IMR-90 (cell line): ENCODE measurements around the gene GDNF. TPM values are rescaled to one million over a fixed set of nuclear protein-coding genes. Genes with fewer than 3 reads are reported as not detected.

Source experiments
- ATAC-seq: fragments of 200-7000 bp; cut with Tn5 transposase; 2 replicates; pipeline ENCODE4 v1.9.1; 2020; ENCODE audit warnings: low read depth, mild to moderate bottlenecking, moderate library complexity
- BruUV-seq: library from RNA; stranded (reverse); fragments of 400-500 nt; replicated peaks from 2 replicates; lab custom pipeline; 2021; lab: Mats Ljungman, UMichigan
- CTCF ChIA-PET: fragments of 300-600 bp; formaldehyde crosslinking; extraction: SDS; loops from one replicate; lab custom pipeline; 2021; ENCODE audit warnings: antibody characterized with exemption; lab: Yijun Ruan, JAX
- POLR2A ChIA-PET: fragments of 300-600 bp; sonication (Branson Sonifier 250); formaldehyde crosslinking; loops from one replicate; lab custom pipeline; 2022; ENCODE audit warnings: antibody characterized with exemption; ENCODE audit not compliant: unreplicated experiment; lab: Charles Lee
- DNase-seq: peaks from one replicate; pipeline ENCODE4 v3.0.0; 2013
- H2AFZ ChIP-seq: replicated peaks from 2 replicates; pipeline ENCODE3; 2013; ENCODE audit warnings: low read length, mild to moderate bottlenecking; ENCODE audit not compliant: poor library complexity
- H2AK5ac ChIP-seq: 2 replicates; pipeline ENCODE4 v1.6.1; 2013; ENCODE audit warnings: low read depth, low read length, inconsistent platforms
- H2AK9ac ChIP-seq: replicated peaks from 2 replicates; pipeline ENCODE3; 2013; ENCODE audit warnings: mild to moderate bottlenecking, low read depth, low read length, moderate library complexity; ENCODE audit not compliant: poor library complexity
- H2BK120ac ChIP-seq: 2 replicates; pipeline ENCODE4 v1.6.1; 2013; ENCODE audit warnings: low read depth, low read length, inconsistent platforms
- H2BK15ac ChIP-seq: 3 replicates; pipeline ENCODE4 v1.6.1; 2013; ENCODE audit warnings: low read depth, low read length, inconsistent platforms
- H2BK20ac ChIP-seq: 2 replicates; pipeline ENCODE4 v1.6.1; 2013; ENCODE audit warnings: low read depth, mild to moderate bottlenecking, inconsistent platforms, low read length, moderate library complexity
- H2BK5ac ChIP-seq: 2 replicates; pipeline ENCODE4 v1.6.1; 2013; ENCODE audit warnings: mild to moderate bottlenecking, low read depth, low read length, inconsistent platforms; ENCODE audit not compliant: poor library complexity, severe bottlenecking
- H3K14ac ChIP-seq: replicated peaks from 2 replicates; pipeline ENCODE4 v1.6.1; 2013; ENCODE audit warnings: low read depth, low read length, inconsistent platforms
- H3K18ac ChIP-seq: 2 replicates; pipeline ENCODE4 v1.6.1; 2013; ENCODE audit warnings: low read depth, low read length, control low read depth
- H3K23ac ChIP-seq: 2 replicates; pipeline ENCODE4 v1.6.1; 2013; ENCODE audit warnings: low read depth, low read length, inconsistent platforms
- H3K27ac ChIP-seq: 2 replicates; pipeline ENCODE4 v1.5.1; 2013; ENCODE audit warnings: mild to moderate bottlenecking, control low read depth, low read length; ENCODE audit not compliant: insufficient read depth
- H3K27me3 ChIP-seq: 2 replicates; pipeline ENCODE4 v1.6.1; 2013; ENCODE audit warnings: low read length; ENCODE audit not compliant: control insufficient read depth, insufficient read depth
- H3K36me3 ChIP-seq: 2 replicates; pipeline ENCODE4 v1.6.1; 2013; ENCODE audit warnings: low read length, mixed read lengths; ENCODE audit not compliant: control insufficient read depth, insufficient read depth
- H3K4ac ChIP-seq: 2 replicates; pipeline ENCODE4 v1.6.1; 2013; ENCODE audit warnings: low read depth, low read length, inconsistent platforms
- H3K4me1 ChIP-seq: 2 replicates; pipeline ENCODE4 v1.6.1; 2013; ENCODE audit warnings: low read length, mixed read lengths; ENCODE audit not compliant: control insufficient read depth, insufficient read depth
- H3K4me2 ChIP-seq: 2 replicates; pipeline ENCODE4 v1.6.1; 2013; ENCODE audit warnings: low read depth, mild to moderate bottlenecking, control low read depth, low read length, moderate library complexity
- H3K4me3 ChIP-seq: 2 replicates; pipeline ENCODE4 v1.5.1; 2013; ENCODE audit warnings: low read depth, mild to moderate bottlenecking, control low read depth, low read length, moderate library complexity; ENCODE audit not compliant: insufficient read depth
- H3K56ac ChIP-seq: 2 replicates; pipeline ENCODE4 v1.6.1; 2013; ENCODE audit warnings: low read length, inconsistent platforms; ENCODE audit not compliant: insufficient read depth; ENCODE audit errors: extremely low read depth
- H3K79me1 ChIP-seq, 2 experiments: 2 replicates each; pipeline ENCODE4 v1.6.1; 2013; ENCODE audit warnings: low read length in 2 of 2, inconsistent platforms in 1 of 2, low read depth in 1 of 2
- H3K9ac ChIP-seq: 2 replicates; pipeline ENCODE4 v1.6.1; 2013; ENCODE audit warnings: low read depth, low read length, control low read depth
- H3K9me1 ChIP-seq: 2 replicates; pipeline ENCODE4 v1.6.1; 2013; ENCODE audit warnings: low read length, inconsistent platforms; ENCODE audit not compliant: insufficient read depth
- H3K9me3 ChIP-seq: 2 replicates; pipeline ENCODE4 v1.6.1; 2013; ENCODE audit warnings: low read length; ENCODE audit not compliant: control insufficient read depth, insufficient read depth
- H4K20me1 ChIP-seq: 2 replicates; pipeline ENCODE4 v1.6.1; 2013; ENCODE audit warnings: low read length, inconsistent platforms; ENCODE audit not compliant: insufficient read depth
- H4K5ac ChIP-seq: 2 replicates; pipeline ENCODE4 v1.6.1; 2013; ENCODE audit warnings: mild to moderate bottlenecking, low read depth, low read length, control low read depth
- H4K8ac ChIP-seq, 2 experiments: 2 replicates each; pipeline ENCODE4 v1.6.1; 2013; ENCODE audit warnings: low read depth in 2 of 2, low read length in 2 of 2, control low read depth in 1 of 2, inconsistent platforms in 1 of 2
- H4K91ac ChIP-seq: 2 replicates; pipeline ENCODE4 v1.6.1; 2013; ENCODE audit warnings: low read depth, low read length, inconsistent platforms; ENCODE audit not compliant: insufficient read depth
- BHLHE40 ChIP-seq: fragments of 150-350 bp; IDR thresholded peaks from 2 replicates; pipeline ENCODE4 v1.6.1; 2016; ENCODE audit warnings: mild to moderate bottlenecking, low read depth, low read length
- CHD1 ChIP-seq: IDR thresholded peaks from 2 replicates; pipeline ENCODE4 v1.6.1; 2012; ENCODE audit warnings: low read depth, low read length, improper control_type of control experiment
- CTCF ChIP-seq: conservative IDR thresholded peaks from 2 replicates; pipeline ENCODE4 v1.5.1; 2012; ENCODE audit warnings: mild to moderate bottlenecking, low read depth, low read length, improper control_type of control experiment
- ELK1 ChIP-seq: fragments of 150-350 bp; IDR thresholded peaks from 2 replicates; pipeline ENCODE4 v1.6.1; 2016; ENCODE audit warnings: low read depth, mild to moderate bottlenecking, low read length, moderate library complexity, borderline replicate concordance
- FOS ChIP-seq: fragments of 150-350 bp; IDR thresholded peaks from 2 replicates; pipeline ENCODE4 v1.6.1; 2016; ENCODE audit warnings: low read depth, low read length
- MAFK ChIP-seq: IDR thresholded peaks from 2 replicates; pipeline ENCODE4 v1.6.1; 2012; ENCODE audit warnings: low read depth, low read length, improper control_type of control experiment
- MAZ ChIP-seq: IDR thresholded peaks from 2 replicates; pipeline ENCODE4 v1.6.1; 2012; ENCODE audit warnings: low read depth, mild to moderate bottlenecking, low read length, improper control_type of control experiment, moderate library complexity, borderline replicate concordance
- POLR2A ChIP-seq: IDR thresholded peaks from 2 replicates; pipeline ENCODE4 v1.6.1; 2012; ENCODE audit warnings: mild to moderate bottlenecking, low read depth, low read length
- RAD21 ChIP-seq: IDR thresholded peaks from 2 replicates; pipeline ENCODE4 v1.6.1; 2012; ENCODE audit warnings: low read length, improper control_type of control experiment
- RCOR1 ChIP-seq: IDR thresholded peaks from 2 replicates; pipeline ENCODE4 v1.6.1; 2012; ENCODE audit warnings: mild to moderate bottlenecking, low read length, improper control_type of control experiment; ENCODE audit not compliant: insufficient replicate concordance
- RFX5 ChIP-seq: IDR thresholded peaks from 2 replicates; pipeline ENCODE4 v1.8.0; 2012; ENCODE audit warnings: low read depth, mild to moderate bottlenecking, low read length, moderate library complexity
- SMC3 ChIP-seq: fragments of 150-350 bp; IDR thresholded peaks from 2 replicates; pipeline ENCODE4 v1.6.1; 2016; ENCODE audit warnings: low read depth, mild to moderate bottlenecking, antibody characterized with exemption, low read length, moderate library complexity
- USF2 ChIP-seq: fragments of 150-350 bp; IDR thresholded peaks from 2 replicates; pipeline ENCODE4 v1.6.1; 2017; ENCODE audit warnings: mild to moderate bottlenecking, antibody characterized with exemption, low read length, low read depth
- WGBS, 2 experiments: methylation state at CpG; one replicate each; pipeline versions ENCODE4 v1.1.5 to v1.1.7; 2013; ENCODE audit warnings: missing lambda C conversion rate in 2 of 2; ENCODE audit not compliant: insufficient read length in 1 of 2; ENCODE audit errors: extremely low coverage in 2 of 2; 5-methylcytosine and 5-hydroxymethylcytosine counted together
- dilution Hi-C: fragments of 300-500 bp; cut with HindIII; formaldehyde crosslinking; loops from one replicate; pipeline ENCODE4 v1.14.3; 2018; ENCODE audit warnings: low sequenced_read_pairs; ENCODE audit not compliant: unreplicated experiment
- in situ Hi-C: fragments of 300-500 bp; cut with MboI; formaldehyde crosslinking; loops from 3 replicates; pipeline ENCODE4 v1.14.3; 2019; ENCODE audit warnings: low sequenced_read_pairs, inconsistent platforms, mixed read lengths
- intact Hi-C: fragments of 100-400 bp; cut with micrococcal nuclease; formaldehyde crosslinking; loops from 2 replicates; pipeline ENCODE4 v1.10.0; 2022
- polyA plus RNA-seq, 3 experiments: library from polyadenylated mRNA; depleted of rRNA; stranded (reverse); fragments of >200 nt; gene quantifications; 2 replicates each; pipeline ENCODE4 v1.2.3, GENCODE V29; 2012; ENCODE audit warnings: low replicate concordance in 1 of 3
- total RNA-seq: library from RNA; depleted of rRNA; stranded (reverse); fragments of >200 nt; gene quantifications from 2 replicates; pipeline ENCODE4 v1.2.3, GENCODE V29; 2012

Gene GDNF
- total and polyA plus RNA-seq, 2 of the 4 experiments (the other 2 are of a cell fraction) = 0.18 to 0.82 TPM

GRCh38 chr5:37836235-37836591, 3.6 kb downstream of the GDNF start (continued):
- no peak for TF ChIP-seq CHD1

GRCh38 chr5:37835380-37835973, 4.4 kb downstream of the GDNF start:
- no peak overlapping the region for H2BK20ac ChIP-seq
- no peak overlapping the region for H3K14ac ChIP-seq
- WGBS, 2 experiments = 85% methylated on average over 7 of the region's 19 CpGs; no CpG with 5 or more reads in 1 of the 2 experiments
- no TSS peak for BruUV-seq
- ChIA-PET CTCF (interaction anchor here (1.2 kb wide), 1 partner anchor 340 kb away, joined by 3 read pairs; no protein-coding TSS in a partner anchor), POLR2A (no interaction called here)
- no peak overlapping the region for H3K4ac ChIP-seq
- no peak overlapping the region for H3K18ac ChIP-seq
- ATAC-seq = no peak
- no peaks in the 10 kb centered on the region for H3K9me3 ChIP-seq
- intact Hi-C loops = loop anchor here (5.0 to 10.0 kb wide), 3 partner anchors 63 to 221 kb away; no protein-coding TSS in a partner anchor
- no peak overlapping the region for H2BK5ac ChIP-seq
- no peak overlapping the region for H3K23ac ChIP-seq
- no peak overlapping the region for H2AK9ac ChIP-seq
- DNase-seq = no peak
- H4K5ac ChIP-seq = no peak overlapping the region
- H3K56ac ChIP-seq = no peak overlapping the region
- no peak overlapping the region for H3K4me2 ChIP-seq
- H2BK15ac ChIP-seq = no peak overlapping the region; the same call in 2 of the 3 replicates
- H2AFZ ChIP-seq = peak overlapping the region; percentile 33
- no peak overlapping the region for H3K4me3 ChIP-seq
- H4K91ac ChIP-seq = no peak overlapping the region
- H4K20me1 ChIP-seq = peaks cover 9% of the 10 kb centered on the region; the same call in 1 of the 2 replicates
- dilution Hi-C loops = no loop called here
- peaks cover 6% of the 10 kb centered on the region; the same call in 1 of the 2 replicates for H3K4me1 ChIP-seq
- 0 out of 4 replicates have a peak, but pooled peaks cover 0 to 5% of the 10 kb centered on the region in 2 experiments for H3K79me1 ChIP-seq
- no peaks in the 10 kb centered on the region for H3K36me3 ChIP-seq
- no peak overlapping the region for H3K9ac ChIP-seq
- in situ Hi-C loops = loop anchor here (5.0 kb wide), 1 partner anchor 357 kb away; no protein-coding TSS in a partner anchor
- H3K27me3 ChIP-seq = peaks cover 16% of the 10 kb centered on the region; the same call in 1 of the 2 replicates
- no peak overlapping the region for H3K27ac ChIP-seq
- no peak overlapping the region for H2BK120ac ChIP-seq
- H2AK5ac ChIP-seq = 0 out of 2 replicates have a peak overlapping the region, but pooled peaks have one; percentile 44
- no peak overlapping the region for H4K8ac ChIP-seq
- peaks cover 4% of the 10 kb centered on the region; the same call in 1 of the 2 replicates for H3K9me1 ChIP-seq
- TF ChIP-seq USF2 (no peak), SMC3 (no peak), BHLHE40 (no peak), ELK1 (no peak), FOS (no peak), RCOR1 (no peak), POLR2A (no peak), RFX5 (no peak), MAZ (no peak), CHD1 (no peak), MAFK (no peak), CTCF (no peak), RAD21 (no peak)
